GM19455 (cell line): ENCODE data around the gene GRM2.
A peak's percentile ranks its signal among the peaks of the same experiment; 100 is the strongest.

Experiments
- ATAC-seq: cut with Tn5 transposase; IDR thresholded peaks from one replicate; pipeline ENCODE4 v1.9.1; 2021; ENCODE audit not compliant: unreplicated experiment

Gene GRM2

DNA sequence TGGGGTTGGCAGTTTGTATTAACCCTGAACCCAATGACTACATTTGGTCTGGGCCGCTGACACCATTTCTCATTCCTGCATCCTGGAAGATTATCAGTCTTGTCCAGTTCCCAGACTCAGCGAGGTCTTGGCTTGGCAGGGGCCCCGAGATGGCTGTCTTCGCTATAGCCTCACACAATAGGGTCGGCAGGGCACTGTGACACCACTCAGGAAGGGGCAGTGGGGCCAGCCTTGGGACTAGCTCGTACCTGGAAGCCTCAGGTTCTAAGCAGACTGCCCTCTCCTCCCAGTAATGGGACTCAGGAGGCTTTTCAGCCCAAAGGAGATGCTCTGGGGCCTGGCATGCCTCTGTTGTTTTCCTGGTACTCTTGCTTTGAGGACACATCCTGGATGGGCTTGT, 26.7 kb upstream of the GRM2 start:
- no peak for ATAC-seq

- no peak for ATAC-seq
Measured at GRCh38 chr3:51680663-51681230, 26.1 kb upstream of the GRM2 start.

DNA sequence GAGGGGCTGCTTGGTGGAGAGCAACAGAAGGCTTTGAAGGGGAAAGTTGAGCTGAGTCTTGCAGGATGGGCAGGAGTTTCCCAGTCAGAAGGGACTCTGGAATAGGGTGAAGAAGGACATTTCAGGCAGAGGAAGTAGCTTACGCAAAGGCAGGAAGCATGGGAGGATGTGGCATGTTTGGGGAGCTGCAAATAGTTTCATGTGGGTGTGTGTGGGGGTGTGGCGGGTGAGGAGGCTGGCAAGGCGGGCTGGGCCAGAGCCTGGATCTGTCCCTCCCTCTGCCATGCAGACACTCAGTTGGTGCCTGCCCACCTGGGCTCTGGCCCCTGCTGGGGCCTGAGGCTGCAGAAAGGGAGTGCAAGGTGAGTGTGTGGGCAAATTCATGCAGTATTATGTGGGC, 25.4 kb upstream of the GRM2 start:
- ATAC-seq: no peak

DNA sequence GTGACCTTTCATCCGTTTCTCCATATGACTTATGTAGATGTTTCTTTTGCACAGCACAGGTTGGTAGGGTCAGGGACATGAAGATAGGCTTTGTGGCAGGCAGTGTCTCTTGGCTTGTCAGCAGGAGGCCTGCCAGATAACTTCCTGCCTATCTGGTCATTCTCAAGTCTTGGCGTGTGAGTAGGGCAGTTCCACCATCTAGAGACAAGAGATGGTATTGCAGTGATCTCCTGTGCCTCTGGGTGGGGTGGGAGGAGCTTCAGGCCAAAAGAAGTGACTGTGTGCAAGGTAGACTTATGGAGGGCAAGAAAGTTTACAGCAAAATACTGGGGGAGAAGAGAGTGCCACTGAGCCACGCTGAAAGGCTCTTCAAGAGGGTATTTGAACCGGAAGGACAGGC, 24.8 kb upstream of the GRM2 start:
- ATAC-seq: peak; percentile 78

GRCh38 chr3:51682526-51682925, 24.3 kb upstream of the GRM2 start:
- ATAC-seq: no peak

- ATAC-seq: no peak
Measured at GRCh38 chr3:51683566-51683965, 23.3 kb upstream of the GRM2 start.

DNA sequence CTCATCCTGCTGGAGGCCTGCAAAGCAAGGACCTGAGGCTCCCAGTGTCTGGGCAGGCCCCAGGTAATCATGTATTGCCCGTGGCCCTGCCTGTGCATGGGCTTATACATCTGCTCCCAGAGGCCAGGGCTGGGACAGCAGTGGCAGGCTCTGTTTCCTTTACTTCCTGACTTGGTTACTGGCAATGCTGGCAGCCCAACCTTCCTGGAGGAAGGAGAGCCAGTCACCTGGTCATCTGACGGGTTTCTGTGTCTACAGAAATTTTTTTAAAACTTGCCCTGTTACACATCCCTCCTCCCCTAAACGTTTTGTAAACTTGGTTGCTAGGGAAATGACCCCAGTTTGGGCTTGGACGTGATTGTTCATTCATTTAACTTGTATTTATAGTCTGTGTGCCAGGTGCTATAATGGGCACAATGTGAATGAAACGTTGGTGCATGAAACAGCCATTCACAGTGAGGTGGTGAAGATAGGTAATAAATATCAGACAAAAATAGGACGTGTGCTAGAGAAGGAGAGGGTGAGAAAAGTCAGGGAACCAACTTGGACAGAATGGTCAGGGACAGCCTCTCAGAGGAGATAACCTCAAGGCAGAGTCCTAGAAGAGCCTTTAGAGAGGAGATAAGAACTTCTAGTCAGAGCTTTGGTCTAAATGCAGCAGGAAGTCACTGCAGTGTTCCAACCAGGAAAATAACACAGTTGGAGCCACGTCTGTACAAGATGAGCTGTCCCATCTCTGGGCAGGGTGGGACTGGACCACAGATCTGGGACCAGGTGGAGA, 21.7 kb upstream of the GRM2 start:
- no peak for ATAC-seq

DNA sequence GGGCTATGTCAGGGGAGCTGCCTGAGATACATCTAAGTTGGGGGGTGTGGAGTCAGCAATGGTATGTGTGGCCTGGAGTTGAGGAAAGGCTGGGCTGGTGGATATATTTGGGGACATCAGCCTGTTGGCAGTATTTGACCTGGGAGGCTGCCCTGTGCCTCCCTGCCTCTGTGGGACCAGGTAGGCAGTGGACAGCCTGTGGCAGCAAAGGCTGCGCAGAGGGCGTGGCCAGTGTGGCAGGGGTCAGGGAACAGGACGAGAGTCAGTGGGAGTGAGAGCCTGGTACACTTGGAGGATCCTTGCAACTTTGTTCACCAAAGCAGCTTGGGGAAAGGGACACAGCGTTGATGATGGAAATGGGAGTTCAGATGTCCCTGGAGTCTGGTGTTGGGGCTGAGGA, 20.8 kb upstream of the GRM2 start:
- no peak for ATAC-seq

DNA sequence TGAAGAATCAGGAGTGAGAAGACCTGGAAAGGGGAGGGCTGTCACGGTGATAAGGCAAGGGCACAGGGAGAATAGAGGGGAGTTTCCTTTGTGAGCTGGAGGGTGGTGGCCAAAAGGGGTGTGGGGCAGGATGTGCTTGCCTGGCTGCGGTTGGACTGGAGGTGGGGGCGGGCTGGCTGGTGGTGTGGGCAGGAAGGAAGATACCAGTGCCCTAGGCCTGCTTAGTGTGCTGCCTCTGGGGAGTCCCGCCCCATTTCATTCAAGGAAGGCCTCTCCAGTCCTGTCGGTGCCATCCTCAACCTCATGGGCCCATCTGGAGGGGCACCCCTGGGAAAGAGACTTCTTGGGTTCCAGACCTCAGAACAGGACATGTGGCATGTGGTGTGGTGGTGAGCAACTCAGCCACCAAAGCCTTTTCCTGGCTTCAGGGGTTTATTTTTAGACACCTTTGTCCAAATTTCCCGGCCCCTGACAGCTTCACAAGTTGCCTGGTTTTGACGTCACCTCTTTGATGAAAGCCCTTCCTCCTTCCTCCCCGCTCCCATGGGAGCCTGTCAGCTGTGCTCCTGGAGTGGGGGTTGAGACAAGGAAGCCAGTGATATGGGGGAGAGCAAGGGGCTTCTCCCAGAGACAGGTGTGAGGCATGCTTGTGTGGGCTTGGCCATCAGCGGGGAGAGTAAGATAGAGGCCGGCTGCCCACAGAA, 20.2 kb upstream of the GRM2 start:
- ATAC-seq: no peak

- ATAC-seq: no peak
Measured at GRCh38 chr3:51687431-51688205, 19.2 kb upstream of the GRM2 start.

DNA sequence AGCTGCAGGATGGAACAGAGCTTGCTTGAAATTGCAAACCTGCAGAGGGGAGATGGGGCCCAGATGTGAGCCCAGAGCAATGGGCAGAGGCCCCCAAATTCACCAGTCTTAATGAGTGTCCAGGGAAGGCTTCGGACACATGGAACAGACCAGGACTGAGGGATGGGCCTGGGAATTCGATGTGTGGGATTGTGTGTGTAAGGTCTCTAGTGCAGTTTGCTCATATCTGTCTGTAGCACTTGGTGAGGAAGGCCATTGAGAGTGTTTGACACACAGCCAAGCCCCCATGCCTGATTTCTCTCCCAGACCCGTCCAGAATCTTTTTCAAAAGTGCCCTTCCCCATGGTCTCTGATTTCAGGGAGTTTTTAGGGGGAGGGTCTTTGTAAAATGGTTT, 18.7 kb upstream of the GRM2 start:
- ATAC-seq: no peak

DNA sequence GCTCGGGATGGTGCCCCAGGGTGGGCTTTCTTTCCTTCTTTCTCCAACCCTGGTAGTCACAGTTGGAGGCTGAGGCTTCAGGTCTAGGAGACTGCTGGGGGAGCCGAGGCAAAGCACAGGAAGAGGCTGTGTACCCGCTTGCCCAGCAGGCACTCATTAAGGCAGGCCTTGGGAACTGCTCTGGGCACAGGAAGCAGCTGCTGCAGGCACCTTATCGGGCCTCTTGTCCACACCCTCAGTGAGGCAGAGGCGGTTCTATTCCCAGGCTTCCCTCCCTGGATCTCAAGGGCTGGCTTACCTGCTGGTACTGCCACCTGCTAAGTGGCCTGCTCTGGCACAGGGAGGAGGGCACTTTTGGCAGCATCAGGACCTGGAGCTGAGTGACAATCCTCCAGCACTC, 15.8 kb upstream of the GRM2 start:
- no peak for ATAC-seq

DNA sequence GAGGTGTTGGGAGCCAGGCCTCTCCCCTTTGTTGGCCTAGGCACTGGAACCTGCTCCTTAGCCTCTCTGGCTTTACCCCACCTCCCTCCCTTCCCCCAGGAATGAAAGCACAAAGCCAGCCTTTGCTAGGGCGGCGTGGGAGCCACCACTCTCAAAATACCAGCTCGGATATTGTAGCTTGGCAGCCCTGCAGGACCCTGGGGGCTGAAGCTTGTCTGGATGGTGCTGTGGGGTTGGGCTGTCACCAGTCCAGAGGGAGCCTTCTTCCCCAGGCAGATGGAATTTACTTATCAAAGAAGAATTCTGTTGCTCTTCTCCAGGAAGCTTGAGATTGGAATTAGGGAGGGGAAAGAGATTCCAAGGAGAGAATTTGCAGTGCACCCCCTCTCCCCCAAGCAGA, 14.9 kb upstream of the GRM2 start:
- no peak for ATAC-seq

DNA sequence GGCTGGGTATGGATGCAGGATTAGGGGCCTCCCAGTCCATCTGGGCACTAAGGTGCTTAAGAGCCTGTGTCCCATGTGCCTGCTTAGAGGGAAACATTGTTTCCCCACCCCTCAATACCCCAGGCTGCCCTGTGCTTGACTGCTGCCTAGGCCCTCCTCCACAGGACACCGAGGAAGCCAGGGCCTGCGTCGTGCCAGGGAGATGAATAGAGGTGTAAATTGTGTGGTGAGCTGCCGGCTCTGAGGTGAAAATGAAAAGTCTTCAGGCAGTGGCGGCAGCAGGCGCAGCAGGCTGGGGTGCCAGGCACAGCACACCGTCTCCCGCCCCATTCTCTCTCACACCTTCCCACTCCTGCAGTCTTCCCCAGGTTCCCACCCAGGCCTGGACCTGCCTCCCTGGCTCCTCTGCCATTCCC, 13.9 kb upstream of the GRM2 start:
- ATAC-seq: no peak

GRCh38 chr3:51696954-51697353, 9.9 kb upstream of the GRM2 start:
- ATAC-seq: no peak

DNA sequence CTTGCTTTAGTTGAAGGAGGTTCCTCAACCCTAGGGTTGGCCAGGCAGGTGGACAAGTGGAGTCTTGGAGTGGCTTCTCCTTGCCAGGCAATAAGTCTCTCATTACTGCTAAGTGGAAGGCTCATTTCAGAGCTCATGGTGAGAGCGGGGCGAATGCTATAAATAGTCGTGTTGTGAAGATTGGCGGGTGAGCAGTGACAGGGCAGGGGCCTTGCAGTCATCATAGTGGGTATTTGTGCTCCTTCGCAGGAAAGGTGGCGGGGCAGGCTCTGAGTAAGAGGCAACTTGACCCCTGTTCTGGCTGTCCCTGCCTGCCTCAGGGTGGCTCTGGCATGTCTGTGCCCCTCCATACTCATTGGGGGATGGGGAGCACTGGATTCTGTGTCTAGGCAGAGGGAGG, 8.7 kb upstream of the GRM2 start:
- ATAC-seq: no peak

GRCh38 chr3:51700403-51700802, 6.5 kb upstream of the GRM2 start:
- ATAC-seq: no peak

GRCh38 chr3:51702156-51702555, 4.7 kb upstream of the GRM2 start:
- no peak for ATAC-seq

- no peak for ATAC-seq
Measured at GRCh38 chr3:51703068-51703760, 3.7 kb upstream of the GRM2 start.

- ATAC-seq: no peak
Measured at GRCh38 chr3:51703761-51704510, 2.9 kb upstream of the GRM2 start.
